Measurements from ENCODE around the gene NLRP9.

NLRP9 gene

DNA sequence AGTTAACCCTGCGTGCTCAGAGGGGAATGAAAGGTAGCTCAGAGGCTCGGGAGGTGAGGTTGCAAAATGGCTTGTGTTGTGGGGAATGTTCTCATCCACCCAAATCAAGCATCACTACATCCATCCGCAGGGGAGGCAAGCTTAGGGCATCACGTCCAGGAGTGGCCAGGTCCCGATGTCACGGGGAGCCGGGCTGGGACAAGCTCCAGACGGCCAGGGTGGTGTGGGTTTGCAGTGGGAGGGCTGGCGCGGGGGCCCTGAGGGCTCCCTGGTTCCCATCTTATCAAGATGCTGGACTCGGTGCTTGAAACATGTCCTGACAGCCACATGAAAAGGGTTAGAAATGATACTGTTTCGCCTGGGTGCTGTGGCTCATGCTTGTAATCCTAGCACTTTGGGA is 37.4 kb downstream of the NLRP9 start:
- Histone ChIP-seq H2AFZ (ENCODE audit: low read depth, low read length, severe bottlenecking) (no peak overlapping the region), H3K9ac (ENCODE audit: low read length) (no peak overlapping the region), H3K27ac (ENCODE audit: low read depth, low read length) (no peak overlapping the region), H3K4me2 (ENCODE audit: low read depth, low read length, poor library complexity, severe bottlenecking) (no peak overlapping the region), H3K9me3 (ENCODE audit: insufficient read depth, low read length) (no peaks in the 10 kb centered on the region), H3K79me2 (ENCODE audit: insufficient read depth, low read length) (no peaks in the 10 kb centered on the region), H3K9me2 (replicated peaks; ENCODE audit: insufficient read depth, low read length) (no peaks in the 10 kb centered on the region), H3F3A (ENCODE audit: insufficient read depth) (no peaks in the 10 kb centered on the region), H4K20me1 (ENCODE audit: low read depth, low read length) (no peaks in the 10 kb centered on the region), H3K36me3 (ENCODE audit: low read length) (no peaks in the 10 kb centered on the region), H3K4me3 (ENCODE audit: insufficient read depth, low read length, poor library complexity, severe bottlenecking) (no peak overlapping the region), H3K27me3 (ENCODE audit: low read length) (no peaks in the 10 kb centered on the region)
- TF ChIP-seq, protein P1, sequence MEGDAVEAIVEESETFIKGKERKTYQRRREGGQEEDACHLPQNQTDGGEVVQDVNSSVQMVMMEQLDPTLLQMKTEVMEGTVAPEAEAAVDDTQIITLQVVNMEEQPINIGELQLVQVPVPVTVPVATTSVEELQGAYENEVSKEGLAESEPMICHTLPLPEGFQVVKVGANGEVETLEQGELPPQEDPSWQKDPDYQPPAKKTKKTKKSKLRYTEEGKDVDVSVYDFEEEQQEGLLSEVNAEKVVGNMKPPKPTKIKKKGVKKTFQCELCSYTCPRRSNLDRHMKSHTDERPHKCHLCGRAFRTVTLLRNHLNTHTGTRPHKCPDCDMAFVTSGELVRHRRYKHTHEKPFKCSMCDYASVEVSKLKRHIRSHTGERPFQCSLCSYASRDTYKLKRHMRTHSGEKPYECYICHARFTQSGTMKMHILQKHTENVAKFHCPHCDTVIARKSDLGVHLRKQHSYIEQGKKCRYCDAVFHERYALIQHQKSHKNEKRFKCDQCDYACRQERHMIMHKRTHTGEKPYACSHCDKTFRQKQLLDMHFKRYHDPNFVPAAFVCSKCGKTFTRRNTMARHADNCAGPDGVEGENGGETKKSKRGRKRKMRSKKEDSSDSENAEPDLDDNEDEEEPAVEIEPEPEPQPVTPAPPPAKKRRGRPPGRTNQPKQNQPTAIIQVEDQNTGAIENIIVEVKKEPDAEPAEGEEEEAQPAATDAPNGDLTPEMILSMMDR (IDR thresholded peaks at IDR 0.05; ENCODE audit: insufficient read depth, low read length, poor library complexity, severe bottlenecking): no peak
- no peak for TF ChIP-seq EZH2phosphoT487 (conservative IDR thresholded peaks at IDR 0.05; ENCODE audit: low read length)

DNA sequence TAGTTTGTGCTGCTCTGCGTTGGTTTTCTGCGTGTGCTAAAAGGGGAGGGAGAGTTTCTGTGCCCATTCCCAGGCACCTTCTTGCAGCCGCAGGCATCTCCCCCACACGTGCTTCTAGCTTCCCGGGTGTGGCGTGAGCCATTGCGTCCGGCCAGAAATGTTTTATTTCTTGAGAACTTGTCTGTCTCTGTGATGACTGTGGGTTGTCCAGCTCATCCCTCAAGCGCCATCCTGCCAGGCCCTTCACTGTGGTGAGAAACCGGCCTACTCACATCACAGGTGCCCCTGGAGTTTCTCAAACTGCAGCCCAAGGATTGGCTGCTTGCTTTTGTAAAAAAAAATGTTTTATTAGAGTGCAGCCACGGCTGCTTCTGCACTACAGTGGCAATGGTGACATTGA is 39.0 kb downstream of the NLRP9 start:
- TF ChIP-seq, protein P1 (IDR thresholded peaks at IDR 0.05; ENCODE audit: insufficient read depth, low read length, poor library complexity, severe bottlenecking): no peak
- no peak for TF ChIP-seq EZH2phosphoT487 (conservative IDR thresholded peaks at IDR 0.05; ENCODE audit: low read length)
- Histone ChIP-seq H3K36me3 (ENCODE audit: low read length) (no peaks in the 10 kb centered on the region), H2AFZ (ENCODE audit: low read depth, low read length, severe bottlenecking) (no peak overlapping the region), H3K79me2 (ENCODE audit: insufficient read depth, low read length) (no peaks in the 10 kb centered on the region), H4K20me1 (ENCODE audit: low read depth, low read length) (no peaks in the 10 kb centered on the region), H3K4me2 (ENCODE audit: low read depth, low read length, poor library complexity, severe bottlenecking) (no peak overlapping the region), H3K27me3 (ENCODE audit: low read length) (no peaks in the 10 kb centered on the region), H3F3A (ENCODE audit: insufficient read depth) (no peaks in the 10 kb centered on the region), H3K27ac (ENCODE audit: low read depth, low read length) (no peak overlapping the region), H3K9me2 (replicated peaks; ENCODE audit: insufficient read depth, low read length) (no peaks in the 10 kb centered on the region), H3K9me3 (ENCODE audit: insufficient read depth, low read length) (no peaks in the 10 kb centered on the region), H3K4me3 (ENCODE audit: insufficient read depth, low read length, poor library complexity, severe bottlenecking) (no peak overlapping the region), H3K9ac (ENCODE audit: low read length) (no peak overlapping the region)

DNA sequence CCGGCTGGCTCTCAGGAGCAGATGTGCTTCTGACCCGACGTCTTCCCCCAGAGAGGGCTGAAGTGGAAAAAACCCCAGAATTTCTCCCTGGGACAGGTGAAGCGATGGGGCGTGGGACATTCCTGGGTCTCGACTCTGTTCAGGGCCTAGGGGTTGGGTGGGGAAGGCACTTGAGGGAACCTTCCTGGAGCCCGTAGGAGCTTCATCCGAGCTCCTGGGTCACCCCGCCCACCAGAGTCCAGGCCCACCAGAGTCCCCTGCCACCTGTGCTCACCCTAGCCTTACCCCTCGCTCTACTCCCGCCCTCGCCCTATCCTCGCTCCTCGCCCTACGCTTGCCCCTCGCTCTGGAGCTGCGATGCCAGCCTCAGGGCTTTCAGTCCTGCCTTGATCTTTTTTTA is 39.9 kb downstream of the NLRP9 start:
- Histone ChIP-seq H3K27me3 (ENCODE audit: low read length) (no peaks in the 10 kb centered on the region), H3K9me3 (ENCODE audit: insufficient read depth, low read length) (no peaks in the 10 kb centered on the region), H3K9me2 (replicated peaks; ENCODE audit: insufficient read depth, low read length) (no peaks in the 10 kb centered on the region), H4K20me1 (ENCODE audit: low read depth, low read length) (no peaks in the 10 kb centered on the region), H3F3A (ENCODE audit: insufficient read depth) (no peaks in the 10 kb centered on the region), H3K9ac (ENCODE audit: low read length) (no peak overlapping the region), H3K27ac (ENCODE audit: low read depth, low read length) (no peak overlapping the region), H3K36me3 (ENCODE audit: low read length) (no peaks in the 10 kb centered on the region), H3K4me3 (ENCODE audit: insufficient read depth, low read length, poor library complexity, severe bottlenecking) (no peak overlapping the region), H3K79me2 (ENCODE audit: insufficient read depth, low read length) (no peaks in the 10 kb centered on the region), H3K4me2 (ENCODE audit: low read depth, low read length, poor library complexity, severe bottlenecking) (no peak overlapping the region), H2AFZ (ENCODE audit: low read depth, low read length, severe bottlenecking) (no peak overlapping the region)
- no peak for TF ChIP-seq EZH2phosphoT487 (conservative IDR thresholded peaks at IDR 0.05; ENCODE audit: low read length)
- TF ChIP-seq, protein P1 (IDR thresholded peaks at IDR 0.05; ENCODE audit: insufficient read depth, low read length, poor library complexity, severe bottlenecking): no peak
